GM19023 (cell line): ENCODE measurements around the gene SIPA1L3.
"Not testable (repeated sequence)": the region's sequence is repeated elsewhere in the genome, so short reads cannot be mapped to it uniquely, and the experiment has no call there.

Source experiments
- ATAC-seq: cut with Tn5 transposase; IDR thresholded peaks from one replicate; pipeline ENCODE4 v1.9.1; 2021; ENCODE audit warnings: mild to moderate bottlenecking, moderate library complexity; ENCODE audit not compliant: unreplicated experiment

Gene SIPA1L3

GRCh38 chr19:38224014-38224862 lies 317.2 kb downstream of the SIPA1L3 start, which contains the start of gene DPF1:
TSS of gene DPF1 (minus strand) at chr19:38224222. CDS start at chr19:38224142, 80 bp downstream.
- peak; percentile 68 for ATAC-seq

- not testable (repeated sequence) for ATAC-seq
Observed at GRCh38 chr19:38224863-38225218, 317.8 kb downstream of the SIPA1L3 start.

GRCh38 chr19:38227287-38228004 lies 320.4 kb downstream of the SIPA1L3 start:
- ATAC-seq = no peak

GRCh38 chr19:38228005-38228377 lies 321.0 kb downstream of the SIPA1L3 start:
- ATAC-seq = no peak

GRCh38 chr19:38228491-38229439 lies 321.8 kb downstream of the SIPA1L3 start:
- ATAC-seq = no peak

- peak; percentile 72 for ATAC-seq
Observed at GRCh38 chr19:38229585-38230073, 322.6 kb downstream of the SIPA1L3 start.

- not testable (repeated sequence) for ATAC-seq
Observed at GRCh38 chr19:38230506-38231133, 323.6 kb downstream of the SIPA1L3 start.

- ATAC-seq = no peak
Observed at GRCh38 chr19:38231918-38232317, 324.9 kb downstream of the SIPA1L3 start.

- ATAC-seq = no peak
Observed at GRCh38 chr19:38233740-38234251, 326.8 kb downstream of the SIPA1L3 start.

GRCh38 chr19:38234615-38235014 lies 327.6 kb downstream of the SIPA1L3 start:
- ATAC-seq = no peak

- no peak for ATAC-seq
Observed at GRCh38 chr19:38239816-38240215, 332.8 kb downstream of the SIPA1L3 start.

- ATAC-seq = no peak
Observed at GRCh38 chr19:38243279-38243673, 336.3 kb downstream of the SIPA1L3 start.

GRCh38 chr19:38245826-38246498 lies 339.0 kb downstream of the SIPA1L3 start:
- no peak for ATAC-seq

GRCh38 chr19:38247126-38247525 lies 340.1 kb downstream of the SIPA1L3 start:
- no peak for ATAC-seq

- no peak for ATAC-seq
Observed at GRCh38 chr19:38247734-38248268, 340.8 kb downstream of the SIPA1L3 start.

- ATAC-seq = no peak
Observed at GRCh38 chr19:38248421-38248820, 341.4 kb downstream of the SIPA1L3 start.

GRCh38 chr19:38250428-38250820 lies 343.4 kb downstream of the SIPA1L3 start:
- no peak for ATAC-seq

- ATAC-seq = no peak
Observed at GRCh38 chr19:38250821-38251563, 344.0 kb downstream of the SIPA1L3 start.
